ENCODE data around the gene ATAD3B.
"Not testable (repeated sequence)": the region's sequence is repeated elsewhere in the genome, so short reads cannot be mapped to it uniquely, and the experiment has no call there.

The ATAD3B gene

DNA sequence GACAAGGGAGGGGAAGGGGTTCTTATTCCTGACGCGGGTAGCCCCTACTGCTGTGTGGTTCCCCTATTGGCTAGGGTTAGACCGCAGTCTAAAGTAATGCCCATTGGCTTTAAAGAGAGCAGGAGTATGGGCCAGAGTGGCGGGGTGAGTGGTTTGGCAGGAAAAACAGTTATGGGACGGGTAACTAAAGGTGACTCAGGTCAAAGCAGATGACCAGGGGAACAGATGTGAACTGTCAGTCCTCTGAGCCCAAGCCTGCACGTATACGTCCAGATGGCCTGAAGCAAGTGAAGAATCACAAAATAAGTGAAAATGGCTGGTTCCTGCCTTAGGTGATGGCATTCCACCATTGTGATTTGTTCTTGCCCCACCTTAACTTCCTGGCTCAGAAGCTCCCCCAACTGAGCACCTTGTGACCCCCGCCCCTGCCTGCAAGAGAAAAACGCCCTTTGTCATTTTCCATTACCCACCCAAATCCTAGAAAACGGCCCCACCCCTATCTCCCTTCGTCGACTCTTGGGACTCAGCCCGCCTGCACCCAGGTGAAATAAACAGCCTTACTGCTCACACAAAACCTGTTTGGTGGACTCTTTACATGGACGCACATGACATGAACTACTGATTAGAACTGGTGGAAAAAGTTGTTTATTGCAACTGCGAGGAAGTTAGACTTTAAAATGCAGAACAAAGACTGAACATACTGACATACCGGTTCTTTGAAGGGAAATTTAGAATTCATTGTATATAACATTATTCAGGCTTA, 758 bp upstream of the ATAD3B start:
- no peak for DNase-seq (ENCODE audit: low read depth, low spot score)
- TF ChIP-seq FOXP2 (optimal IDR thresholded peaks at IDR 0.05; ENCODE audit: control extremely low read depth, extremely low read length, insufficient read depth) (no peak), POLR2AphosphoS5 (IDR thresholded peaks at IDR 0.05; ENCODE audit: borderline replicate concordance, low read depth, low read length) (no peak), EZH2 (IDR thresholded peaks at IDR 0.05) (no peak)
- Histone ChIP-seq H3K9me3 (ENCODE audit: low read depth, low read length) (no peaks in the 10 kb centered on the region), H3K27ac (peak overlapping the region; percentile 82), H3K4me3 (peak overlapping the region; percentile 98), H3K36me3 (ENCODE audit: insufficient read depth, low read length) (no peaks in the 10 kb centered on the region), H3K9ac (ENCODE audit: insufficient read length) (peak overlapping the region; percentile 95)

DNA sequence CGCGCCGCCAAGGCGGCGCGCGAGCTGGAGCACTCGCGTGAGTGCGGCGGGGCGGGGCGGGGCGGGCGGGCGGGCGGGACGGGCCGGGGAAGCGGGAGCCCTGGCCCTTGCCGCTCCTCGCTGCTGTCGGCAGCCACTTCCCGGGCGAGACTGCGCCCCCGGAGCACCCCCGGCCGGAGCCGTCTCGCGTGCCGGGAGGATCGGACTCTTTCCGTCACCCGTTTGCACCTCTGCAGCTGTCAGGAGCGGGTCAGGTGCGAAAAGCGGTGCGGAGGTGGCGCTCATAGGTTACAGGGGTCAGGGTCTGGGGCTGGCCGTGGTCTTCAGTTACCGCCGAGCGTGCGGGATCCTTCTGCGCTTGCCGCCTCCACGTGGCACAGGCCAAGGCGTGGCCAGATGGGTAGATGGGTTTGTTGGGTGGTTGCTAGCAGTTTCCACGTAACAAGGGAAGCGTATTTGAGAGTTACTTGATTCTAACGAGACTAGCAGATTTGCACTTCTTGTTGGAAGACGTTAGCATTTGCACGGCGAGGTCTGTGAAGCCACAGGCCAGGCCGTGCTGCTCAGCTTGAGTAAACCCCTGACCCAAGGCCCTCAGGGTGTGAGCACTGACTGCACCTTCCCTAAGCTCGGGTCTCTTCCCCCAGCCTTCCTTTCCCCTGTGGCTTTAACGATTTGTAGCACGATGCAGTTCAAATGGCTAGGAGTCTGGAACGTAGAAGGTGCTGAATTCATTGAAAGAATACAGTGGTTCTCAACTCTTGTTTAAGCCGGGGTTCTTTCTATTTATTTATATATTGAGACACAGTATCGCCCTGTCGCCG, 700 bp downstream of the ATAD3B start:
- H3K27ac ChIP-seq; DNase-seq (ENCODE audit: low read depth, low spot score); H3K9me3 ChIP-seq (ENCODE audit: low read depth, low read length); H3K36me3 ChIP-seq (ENCODE audit: insufficient read depth, low read length): not testable (repeated sequence)
- peak overlapping the region; percentile 75 for H3K4me3 ChIP-seq
- H3K9ac ChIP-seq (ENCODE audit: insufficient read length), result peak overlapping the region; percentile 56

DNA sequence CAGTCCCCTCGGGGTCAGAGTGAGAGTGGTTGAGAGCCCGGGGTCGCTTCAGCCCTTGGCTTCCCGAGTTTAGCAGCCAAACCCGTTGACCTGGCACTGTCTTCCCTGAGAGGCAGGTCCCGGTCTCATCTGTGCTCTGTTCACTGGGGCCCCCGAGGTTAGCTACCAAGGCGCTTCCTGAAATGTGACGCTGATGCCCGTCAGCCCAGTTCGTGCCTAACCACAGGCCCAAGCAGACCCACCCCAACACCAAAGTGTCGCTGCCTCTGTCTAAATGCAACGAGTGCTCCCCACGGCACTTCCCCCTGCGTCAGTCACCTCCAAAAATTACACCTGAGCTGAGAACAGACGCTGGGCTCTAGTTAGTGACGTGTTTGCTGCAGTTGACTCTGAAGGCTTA, 4.4 kb downstream of the ATAD3B start:
- peaks cover 22% of the 10 kb centered on the region; the same call in 1 of the 2 replicates for H3K36me3 ChIP-seq (ENCODE audit: insufficient read depth, low read length)
- DNase-seq (ENCODE audit: low read depth, low spot score), result not testable (repeated sequence)

DNA sequence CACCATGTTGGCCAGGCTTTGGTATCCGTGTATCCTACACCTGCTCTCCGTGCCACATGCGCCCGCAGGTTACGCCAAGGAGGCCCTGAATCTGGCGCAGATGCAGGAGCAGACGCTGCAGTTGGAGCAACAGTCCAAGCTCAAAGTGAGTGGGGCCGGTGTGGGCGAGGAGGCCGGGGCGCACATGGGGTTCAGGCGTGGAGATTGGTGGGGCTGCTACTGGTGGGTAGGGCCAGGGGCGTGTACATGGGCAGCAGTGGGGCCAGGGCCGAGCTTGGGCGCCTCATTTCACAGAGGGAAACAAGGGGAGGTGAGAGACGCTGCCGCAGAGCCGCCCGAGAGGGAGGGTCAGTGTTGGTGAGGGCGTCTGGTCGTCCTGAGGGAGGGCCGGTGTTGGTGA, 5.6 kb downstream of the ATAD3B start:
- DNase-seq (ENCODE audit: low read depth, low spot score), result no peak
- Histone ChIP-seq H3K9me3 (ENCODE audit: low read depth, low read length) (no peaks in the 10 kb centered on the region), H3K4me3 (no peak overlapping the region), H3K36me3 (ENCODE audit: insufficient read depth, low read length) (peaks cover 22% of the 10 kb centered on the region; the same call in 1 of the 2 replicates), H3K27ac (no peak overlapping the region), H3K9ac (ENCODE audit: insufficient read length) (no peak overlapping the region)
- TF ChIP-seq POLR2AphosphoS5 (IDR thresholded peaks at IDR 0.05; ENCODE audit: borderline replicate concordance, low read depth, low read length) (no peak), EZH2 (IDR thresholded peaks at IDR 0.05) (no peak), FOXP2 (optimal IDR thresholded peaks at IDR 0.05; ENCODE audit: control extremely low read depth, extremely low read length, insufficient read depth) (no peak)

More for the DNA sequence above, 4.4 kb downstream of the ATAD3B start:
- H3K4me3 ChIP-seq; H3K27ac ChIP-seq; H3K9ac ChIP-seq (ENCODE audit: insufficient read length); H3K9me3 ChIP-seq (ENCODE audit: low read depth, low read length): not testable (repeated sequence)

DNA sequence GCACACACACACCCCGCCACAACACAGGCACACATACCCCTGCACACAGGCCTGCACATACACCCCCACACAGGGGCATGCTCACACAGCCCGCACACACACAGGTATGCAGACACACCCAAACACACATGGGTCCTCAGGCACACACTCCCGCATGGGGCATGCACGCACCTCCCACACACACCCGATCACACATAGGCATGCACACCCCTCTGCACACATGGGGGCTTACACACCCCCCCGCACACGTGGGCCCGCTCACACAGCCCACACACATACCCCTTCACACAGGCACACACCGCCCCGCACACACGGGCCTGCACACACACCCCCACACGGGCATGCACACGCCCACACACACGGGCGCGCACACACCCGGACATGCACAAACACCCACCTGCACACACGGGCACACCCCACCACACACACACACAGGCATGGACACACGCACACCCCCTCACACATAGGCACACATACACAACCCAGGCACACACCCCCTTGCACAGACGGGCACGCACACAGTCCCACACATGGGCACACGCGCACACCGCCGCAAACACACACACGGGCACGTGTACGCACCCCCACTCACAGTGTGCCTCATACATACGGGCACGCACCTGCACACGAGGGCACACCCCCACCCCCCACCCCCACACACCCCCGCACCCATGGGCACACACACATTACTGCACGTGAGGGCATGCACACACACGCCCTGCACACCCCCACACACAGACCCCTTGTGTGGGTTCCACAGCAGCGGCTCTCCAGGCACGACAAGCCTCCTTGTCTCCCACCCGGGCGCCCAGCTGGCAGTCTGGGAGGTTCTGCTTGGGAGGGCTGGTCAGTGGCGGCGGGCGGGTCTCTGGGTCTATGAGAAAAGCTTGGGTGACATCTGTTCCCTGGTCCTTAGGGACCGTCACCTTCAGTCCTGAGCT, 8.3 kb downstream of the ATAD3B start:
- Histone ChIP-seq H3K27ac (no peak overlapping the region), H3K9me3 (ENCODE audit: low read depth, low read length) (no peaks in the 10 kb centered on the region), H3K4me3 (no peak overlapping the region), H3K9ac (ENCODE audit: insufficient read length) (no peak overlapping the region), H3K36me3 (ENCODE audit: insufficient read depth, low read length) (peaks cover 42% of the 10 kb centered on the region)
- DNase-seq (ENCODE audit: low read depth, low spot score), result no peak
- TF ChIP-seq FOXP2 (optimal IDR thresholded peaks at IDR 0.05; ENCODE audit: control extremely low read depth, extremely low read length, insufficient read depth) (no peak), POLR2AphosphoS5 (IDR thresholded peaks at IDR 0.05; ENCODE audit: borderline replicate concordance, low read depth, low read length) (no peak), EZH2 (IDR thresholded peaks at IDR 0.05) (no peak)

DNA sequence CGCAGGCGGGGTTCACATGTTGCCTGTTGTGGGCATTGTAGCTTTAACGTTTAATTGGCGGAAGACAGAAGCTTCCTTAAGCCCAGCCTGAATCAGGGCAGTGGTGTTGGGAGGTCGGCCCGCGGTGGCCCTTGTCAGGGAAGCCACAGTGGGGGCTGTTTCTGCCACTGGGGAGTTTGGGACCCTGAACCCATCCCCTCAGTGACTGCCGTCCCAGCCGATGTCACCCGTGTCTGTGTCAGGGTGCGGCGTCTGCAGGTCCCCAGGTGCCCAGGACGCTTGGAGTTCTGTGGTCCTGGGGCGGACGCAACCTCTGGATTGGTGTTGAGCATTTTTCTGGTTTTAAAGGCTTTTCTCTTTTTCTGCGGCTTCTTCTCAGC, 8.9 kb downstream of the ATAD3B start:
- H3K36me3 ChIP-seq (ENCODE audit: insufficient read depth, low read length), result peaks cover 42% of the 10 kb centered on the region
- not testable (repeated sequence) for DNase-seq (ENCODE audit: low read depth, low spot score)

DNA sequence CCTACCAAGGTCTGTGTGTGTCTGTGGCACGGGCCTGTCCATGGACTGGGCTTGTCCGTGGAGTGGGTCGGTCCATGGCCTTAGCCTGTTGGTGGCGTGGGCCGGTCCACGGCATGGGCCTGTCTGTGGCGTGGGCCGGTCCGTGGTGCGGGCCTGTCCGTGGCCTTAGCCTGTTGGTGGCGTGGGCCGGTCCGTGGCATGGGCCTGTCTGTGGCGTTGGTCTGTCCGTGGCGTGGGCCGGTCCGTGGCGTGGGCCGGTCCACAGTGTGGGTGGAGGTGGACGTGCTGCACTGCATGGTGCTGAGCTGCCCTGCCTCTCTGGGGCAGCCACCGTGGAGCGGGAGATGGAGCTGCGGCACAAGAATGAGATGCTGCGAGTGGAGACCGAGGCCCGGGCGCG, 10.2 kb downstream of the ATAD3B start:
- H3K4me3 ChIP-seq; H3K27ac ChIP-seq; H3K9ac ChIP-seq (ENCODE audit: insufficient read length); DNase-seq (ENCODE audit: low read depth, low spot score); H3K9me3 ChIP-seq (ENCODE audit: low read depth, low read length): not testable (repeated sequence)
- H3K36me3 ChIP-seq (ENCODE audit: insufficient read depth, low read length), result peaks cover 42% of the 10 kb centered on the region

More for the DNA sequence above, 8.9 kb downstream of the ATAD3B start:
- not testable (repeated sequence) for H3K27ac ChIP-seq; H3K9ac ChIP-seq (ENCODE audit: insufficient read length); H3K4me3 ChIP-seq; H3K9me3 ChIP-seq (ENCODE audit: low read depth, low read length)

DNA sequence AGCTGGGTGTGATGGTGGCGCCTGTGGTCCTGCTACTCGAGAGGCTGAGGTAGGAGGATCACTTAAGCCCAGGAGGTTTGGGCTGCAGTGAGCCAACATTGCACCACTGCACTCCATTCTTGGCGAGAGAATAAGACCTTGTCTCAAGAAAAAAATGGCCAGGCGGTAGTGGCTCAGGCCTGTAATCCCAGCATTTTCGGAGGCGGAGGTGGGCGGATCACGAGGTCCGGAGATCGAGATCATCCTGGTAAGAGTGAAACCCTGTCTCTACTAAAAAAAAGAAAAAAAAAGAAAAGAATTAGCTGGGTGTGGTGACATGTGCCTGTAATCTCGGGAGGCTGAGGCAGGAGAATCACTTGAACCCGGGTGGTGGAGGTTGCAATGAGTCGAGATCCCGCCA, 11.3 kb downstream of the ATAD3B start:
- Histone ChIP-seq H3K4me3 (no peak overlapping the region), H3K36me3 (ENCODE audit: insufficient read depth, low read length) (peaks cover 44% of the 10 kb centered on the region)
- TF ChIP-seq POLR2AphosphoS5 (IDR thresholded peaks at IDR 0.05; ENCODE audit: borderline replicate concordance, low read depth, low read length) (no peak), EZH2 (IDR thresholded peaks at IDR 0.05) (no peak), FOXP2 (optimal IDR thresholded peaks at IDR 0.05; ENCODE audit: control extremely low read depth, extremely low read length, insufficient read depth) (no peak)

More for the DNA sequence above, 11.3 kb downstream of the ATAD3B start:
- DNase-seq (ENCODE audit: low read depth, low spot score), result no peak
- Histone ChIP-seq H3K9ac (ENCODE audit: insufficient read length) (no peak overlapping the region), H3K27ac (no peak overlapping the region), H3K9me3 (ENCODE audit: low read depth, low read length) (no peaks in the 10 kb centered on the region)
